Activated CD8-positive, alpha-beta T cell treated with anti-CD3 and anti-CD28 coated beads for 36 hours (primary cell): ENCODE measurements around the gene EOMES. TPM values are rescaled to one million over a fixed set of nuclear protein-coding genes. Genes with fewer than 3 reads are reported as not detected.

Source experiments
- ATAC-seq: fragments of 200-7000 bp; cut with Tn5 transposase; one replicate; pipeline ENCODE4 v1.10.0; 2021; ENCODE audit warnings: mild to moderate bottlenecking, moderate library complexity
- CTCF ChIA-PET: fragments of 350-600 bp; sonication (Branson Sonifier 250); formaldehyde crosslinking; loops from one replicate; lab custom pipeline; 2021; ENCODE audit warnings: antibody characterized with exemption; lab: Charles Lee
- POLR2A ChIA-PET: fragments of 350-600 bp; sonication (Branson Sonifier 250); formaldehyde crosslinking; loops from one replicate; lab custom pipeline; 2021; ENCODE audit warnings: antibody characterized with exemption; lab: Charles Lee
- DNase-seq: peaks from one replicate; pipeline ENCODE4 v3.0.0-alpha.2; 2020
- H3K27ac Mint-ChIP-seq: one replicate; pipeline ENCODE4 v1.8.0; 2021; ENCODE audit warnings: mild to moderate bottlenecking, mixed read lengths
- H3K27me3 Mint-ChIP-seq: one replicate; pipeline ENCODE4 v1.8.0; 2021; ENCODE audit warnings: mixed read lengths
- H3K36me3 Mint-ChIP-seq: one replicate; pipeline ENCODE4 v1.8.0; 2021; ENCODE audit warnings: low read depth, mixed read lengths
- H3K4me1 Mint-ChIP-seq: one replicate; pipeline ENCODE4 v1.8.0; 2021; ENCODE audit warnings: low read depth, mixed read lengths
- H3K4me3 Mint-ChIP-seq: one replicate; pipeline ENCODE4 v1.8.0; 2021; ENCODE audit warnings: mild to moderate bottlenecking, moderate library complexity, mixed read lengths
- H3K9me3 Mint-ChIP-seq: one replicate; pipeline ENCODE4 v1.8.0; 2021; ENCODE audit warnings: mixed read lengths
- intact Hi-C: fragments of 100-400 bp; cut with micrococcal nuclease; formaldehyde crosslinking; loops from one replicate; pipeline ENCODE4 v1.10.0; 2022
- total RNA-seq, 2 experiments: library from RNA; stranded (reverse); gene quantifications; one replicate each; pipeline ENCODE4 v1.2.3, GENCODE V29; 2021
- TF ChIP-seq, protein P1 (sequence below): fragments of 200-600 bp; IDR thresholded peaks from one replicate; pipeline ENCODE4 v1.8.0; 2022; ENCODE audit warnings: antibody characterized with exemption, mild to moderate bottlenecking

EOMES gene
- total RNA-seq, 2 experiments from 2014 or later: 4.2 to 4.4 TPM

DNA sequence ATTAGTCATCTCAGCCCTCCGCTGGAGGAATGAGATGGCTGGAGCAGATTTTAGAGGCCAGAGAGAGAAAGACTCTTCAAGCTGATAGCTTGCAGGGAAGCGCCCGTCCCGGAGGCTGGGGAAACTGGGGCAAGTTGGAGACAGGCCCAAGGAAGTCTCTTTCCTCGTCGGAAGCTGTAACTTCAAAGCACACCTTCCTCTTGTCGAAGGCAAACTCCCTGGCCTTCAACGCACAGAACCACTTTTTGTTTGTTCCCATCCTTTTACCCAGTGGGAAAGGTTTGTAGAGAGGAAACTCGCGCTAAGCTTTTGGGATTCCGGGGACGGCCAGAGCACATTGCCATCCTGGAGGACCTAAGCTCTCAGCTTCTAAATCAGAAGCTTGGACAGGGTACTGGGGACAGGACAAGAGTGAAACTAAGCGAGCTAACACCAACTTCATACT, 900 bp upstream of the EOMES start:
- ChIA-PET CTCF (interaction anchor here (1.0 to 5.8 kb wide), 11 partner anchors 11 to 626 kb away, joined by 3 to 53 read pairs (median 6); partner anchors contain the start of genes AZI2 and ZCWPW2), POLR2A (interaction anchor here (0.5 to 1.2 kb wide), 2 partner anchors 186 to 458 kb away, joined by 4 read pairs; no protein-coding TSS in a partner anchor)
- peaks cover 30% of the 10 kb centered on the region for H3K4me1 Mint-ChIP-seq
- no peak for ATAC-seq
- H3K36me3 Mint-ChIP-seq: peaks cover 3% of the 10 kb centered on the region
- TF ChIP-seq, protein P1, sequence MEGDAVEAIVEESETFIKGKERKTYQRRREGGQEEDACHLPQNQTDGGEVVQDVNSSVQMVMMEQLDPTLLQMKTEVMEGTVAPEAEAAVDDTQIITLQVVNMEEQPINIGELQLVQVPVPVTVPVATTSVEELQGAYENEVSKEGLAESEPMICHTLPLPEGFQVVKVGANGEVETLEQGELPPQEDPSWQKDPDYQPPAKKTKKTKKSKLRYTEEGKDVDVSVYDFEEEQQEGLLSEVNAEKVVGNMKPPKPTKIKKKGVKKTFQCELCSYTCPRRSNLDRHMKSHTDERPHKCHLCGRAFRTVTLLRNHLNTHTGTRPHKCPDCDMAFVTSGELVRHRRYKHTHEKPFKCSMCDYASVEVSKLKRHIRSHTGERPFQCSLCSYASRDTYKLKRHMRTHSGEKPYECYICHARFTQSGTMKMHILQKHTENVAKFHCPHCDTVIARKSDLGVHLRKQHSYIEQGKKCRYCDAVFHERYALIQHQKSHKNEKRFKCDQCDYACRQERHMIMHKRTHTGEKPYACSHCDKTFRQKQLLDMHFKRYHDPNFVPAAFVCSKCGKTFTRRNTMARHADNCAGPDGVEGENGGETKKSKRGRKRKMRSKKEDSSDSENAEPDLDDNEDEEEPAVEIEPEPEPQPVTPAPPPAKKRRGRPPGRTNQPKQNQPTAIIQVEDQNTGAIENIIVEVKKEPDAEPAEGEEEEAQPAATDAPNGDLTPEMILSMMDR: no peak
- no peaks in the 10 kb centered on the region for H3K9me3 Mint-ChIP-seq
- peak overlapping the region; percentile 55 for H3K27ac Mint-ChIP-seq
- intact Hi-C loops: no loop called here
- H3K4me3 Mint-ChIP-seq: peak overlapping the region; percentile 78
- H3K27me3 Mint-ChIP-seq: peaks cover 51% of the 10 kb centered on the region
- no peak for DNase-seq

GRCh38 chr3:27720899-27721716, 1.0 kb downstream of the EOMES start:
- Mint-ChIP-seq H3K27me3 (peaks cover 34% of the 10 kb centered on the region), H3K36me3 (peaks cover 5% of the 10 kb centered on the region), H3K9me3 (no peaks in the 10 kb centered on the region), H3K4me3 (peak overlapping the region; percentile 78), H3K27ac (peak overlapping the region; percentile 83), H3K4me1 (peaks cover 26% of the 10 kb centered on the region)
- DNase-seq (peak; percentile 27), ATAC-seq (peak; percentile 8)
- ChIA-PET CTCF (interaction anchor here (0.7 to 8.4 kb wide), 28 partner anchors 9 to 628 kb away, joined by 3 to 72 read pairs (median 4); partner anchors contain the start of genes AZI2 and ZCWPW2), POLR2A (interaction anchor here (1.1 to 2.4 kb wide), 3 partner anchors 9 to 628 kb away, joined by 3 to 19 read pairs (median 5); partner anchors contain the start of genes AZI2 and ZCWPW2)
- intact Hi-C loops: no loop called here
- TF ChIP-seq, protein P1: no peak

DNA sequence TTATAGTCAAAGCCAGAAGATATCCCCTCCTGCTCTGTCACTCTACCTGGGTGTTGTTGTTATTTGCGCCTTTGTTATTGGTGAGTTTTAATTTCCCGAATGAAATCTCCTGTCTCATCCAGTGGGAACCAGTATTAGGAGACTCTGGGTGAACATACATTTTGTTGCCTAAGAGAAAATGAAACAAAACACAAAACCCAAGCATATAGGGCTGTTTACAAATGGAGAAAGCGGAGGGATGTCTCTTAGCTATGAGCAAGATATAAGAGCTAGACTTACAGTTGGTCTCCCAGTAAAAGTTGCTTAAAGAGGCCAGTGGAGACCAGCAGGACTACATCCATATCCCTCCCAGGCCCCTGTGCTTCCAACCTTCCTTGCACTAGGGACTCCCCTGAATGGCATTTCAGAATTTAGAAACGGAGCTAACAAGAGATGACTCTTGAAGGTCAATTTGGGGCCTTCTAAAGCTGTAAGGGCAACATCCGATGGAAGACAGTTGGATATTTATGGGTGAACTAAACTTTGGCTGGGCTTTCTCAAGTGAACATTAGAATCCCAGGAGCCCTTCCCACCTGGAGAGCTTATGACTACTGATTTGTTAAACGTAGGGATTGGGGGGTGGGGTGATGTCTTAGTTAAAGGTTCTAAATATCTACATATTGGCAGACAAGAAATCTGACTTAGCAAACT, 2.7 kb downstream of the EOMES start:
- Mint-ChIP-seq H3K27ac (peak overlapping the region; percentile 83), H3K4me3 (peak overlapping the region; percentile 78)
- POLR2A ChIA-PET: interaction anchor here (1.0 to 1.8 kb wide), 3 partner anchors 608 to 629 kb away, joined by 3 to 5 read pairs (median 3); partner anchors contain the start of genes AZI2 and ZCWPW2

GRCh38 chr3:27718459-27718858, 3.7 kb downstream of the EOMES start:
- CTCF ChIA-PET: interaction anchor here (0.8 to 8.4 kb wide), 3 partner anchors 13 to 609 kb away, joined by 3 to 72 read pairs (median 4); no protein-coding TSS in a partner anchor
- Mint-ChIP-seq H3K27ac (peak overlapping the region; percentile 83), H3K4me1 (peaks cover 31% of the 10 kb centered on the region), H3K4me3 (peak overlapping the region; percentile 78), H3K27me3 (peaks cover 29% of the 10 kb centered on the region), H3K36me3 (peaks cover 5% of the 10 kb centered on the region), H3K9me3 (no peaks in the 10 kb centered on the region)
- ATAC-seq (no peak), DNase-seq (no peak)
- TF ChIP-seq, protein P1: no peak
- POLR2A ChIA-PET: interaction anchor here (1.1 kb wide), 1 partner anchor 146 kb away, joined by 3 read pairs; no protein-coding TSS in a partner anchor
- intact Hi-C loops: no loop called here

More for the DNA sequence above, 2.7 kb downstream of the EOMES start:
- no peak for DNase-seq
- intact Hi-C loops: no loop called here
- TF ChIP-seq, protein P1: no peak
- peaks cover 34% of the 10 kb centered on the region for H3K4me1 Mint-ChIP-seq
- H3K27me3 Mint-ChIP-seq: peaks cover 32% of the 10 kb centered on the region
- H3K36me3 Mint-ChIP-seq: peaks cover 5% of the 10 kb centered on the region
- CTCF ChIA-PET: interaction anchor here (1.3 to 8.4 kb wide), 3 partner anchors 7 to 608 kb away, joined by 4 to 72 read pairs (median 53); no protein-coding TSS in a partner anchor
- ATAC-seq: no peak
- H3K9me3 Mint-ChIP-seq: no peaks in the 10 kb centered on the region
